GM23248 (cell line): ENCODE data around the gene ZFAND3. TPM values are rescaled to one million over a fixed set of nuclear protein-coding genes. Genes with fewer than 3 reads are reported as not detected.
A peak's percentile ranks its signal among the peaks of the same experiment; 100 is the strongest.
"Not testable (repeated sequence)": the region's sequence is repeated elsewhere in the genome, so short reads cannot be mapped to it uniquely, and the experiment has no call there.

Experiments used
- DNase-seq: peaks from one replicate; pipeline ENCODE4 v3.0.0-alpha.2; 2015
- H2AFZ ChIP-seq: fragments of 200-600 bp; sonication (generic); 2 replicates; pipeline ENCODE4 v1.6.1; 2016; ENCODE audit warnings: antibody characterized with exemption
- H3F3A ChIP-seq: fragments of 200-600 bp; sonication (generic); 2 replicates; pipeline ENCODE4 v1.6.1; 2016; ENCODE audit warnings: mild to moderate bottlenecking, antibody characterized with exemption, mixed run types; ENCODE audit not compliant: insufficient read depth
- H3K27ac ChIP-seq: fragments of 200-600 bp; sonication (generic); 2 replicates; pipeline ENCODE4 v1.5.1; 2016; ENCODE audit warnings: mild to moderate bottlenecking
- H3K27me3 ChIP-seq: fragments of 200-600 bp; sonication (generic); replicated peaks from 2 replicates; pipeline ENCODE4 v1.6.1; 2016; ENCODE audit warnings: mild to moderate bottlenecking; ENCODE audit not compliant: insufficient read depth
- H3K36me3 ChIP-seq: fragments of 200-600 bp; sonication (generic); 2 replicates; pipeline ENCODE4 v1.6.1; 2016; ENCODE audit warnings: low read depth, mild to moderate bottlenecking
- H3K4me1 ChIP-seq: fragments of 200-600 bp; sonication (generic); 2 replicates; pipeline ENCODE4 v1.6.1; 2016; ENCODE audit warnings: mild to moderate bottlenecking; ENCODE audit not compliant: insufficient read depth
- H3K4me2 ChIP-seq: fragments of 200-600 bp; sonication (generic); one replicate; pipeline ENCODE4 v1.6.1; 2016; ENCODE audit warnings: mild to moderate bottlenecking; ENCODE audit not compliant: unreplicated experiment
- H3K4me3 ChIP-seq: fragments of 200-600 bp; sonication (generic); 2 replicates; pipeline ENCODE4 v1.5.1; 2016; ENCODE audit warnings: mild to moderate bottlenecking
- H3K79me2 ChIP-seq: fragments of 200-600 bp; sonication (generic); 2 replicates; pipeline ENCODE4 v1.6.1; 2016; ENCODE audit warnings: mild to moderate bottlenecking; ENCODE audit not compliant: insufficient read depth
- H3K9ac ChIP-seq: fragments of 200-600 bp; sonication (generic); 2 replicates; pipeline ENCODE4 v1.6.1; 2016; ENCODE audit warnings: mild to moderate bottlenecking
- H3K9me2 ChIP-seq: fragments of 200-600 bp; sonication (generic); 2 replicates; pipeline ENCODE4 v1.6.1; 2016; ENCODE audit warnings: mixed run types, mild to moderate bottlenecking, moderate library complexity; ENCODE audit not compliant: insufficient read depth
- H3K9me3 ChIP-seq: fragments of 200-600 bp; sonication (generic); one replicate; pipeline ENCODE4 v1.6.1; 2017; ENCODE audit warnings: low read depth
- H4K20me1 ChIP-seq: fragments of 200-600 bp; sonication (generic); 2 replicates; pipeline ENCODE4 v1.6.0; 2016; ENCODE audit not compliant: insufficient read depth
- EZH2 ChIP-seq: fragments of 200-600 bp; sonication (generic); IDR thresholded peaks from 2 replicates; pipeline ENCODE4 v1.6.1; 2018; ENCODE audit warnings: antibody characterized with exemption, mild to moderate bottlenecking; ENCODE audit not compliant: insufficient read depth, poor library complexity, severe bottlenecking
- EZH2phosphoT487 ChIP-seq: fragments of 200-600 bp; sonication (generic); IDR thresholded peaks from 2 replicates; pipeline ENCODE4 v1.6.1; 2018; ENCODE audit warnings: antibody characterized with exemption, moderate library complexity, mild to moderate bottlenecking, low read depth; ENCODE audit not compliant: insufficient read depth
- WGBS, 2 experiments: methylation state at CpG; one replicate each; pipeline ENCODE4 v1.1.6; 2015 to 2017; ENCODE audit warnings: low lambda C conversion rate in 2 of 2, low coverage in 1 of 2; ENCODE audit errors: missing lambda C conversion rate in 2 of 2; 5-methylcytosine and 5-hydroxymethylcytosine counted together
- in situ Hi-C: fragments of 300-500 bp; cut with MboI; formaldehyde crosslinking; loops from 2 replicates; pipeline ENCODE4 v1.15.0; 2020
- polyA plus RNA-seq: library from polyadenylated mRNA; unstranded; fragments of >200 nt; fragmentation: Nextera tagmentation; extraction: Ambion mirVana; gene quantifications from 2 replicates; pipeline ENCODE4 v1.2.1, GENCODE V29; 2016
- total RNA-seq: library from RNA; depleted of rRNA; stranded (reverse); fragments of >200 nt; shearing (Covaris generic); gene quantifications from 2 replicates; pipeline ENCODE4 v1.2.3, GENCODE V29; 2014

Gene ZFAND3
- total and polyA plus RNA-seq, 2 experiments from 2014 or later, result 27.5 to 40.0 TPM

- H3F3A ChIP-seq, result peaks cover 5% of the 10 kb centered on the region; the same call in 1 of the 2 replicates
- H3K4me2 ChIP-seq, result no peak overlapping the region
- no peaks in the 10 kb centered on the region for H3K9me2 ChIP-seq
- H3K4me3 ChIP-seq, result no peak overlapping the region
- 71 to 73% methylated on average over 3 of the region's 3 CpGs for WGBS, 2 experiments
- H2AFZ ChIP-seq, result no peak overlapping the region
- H3K4me1 ChIP-seq, result no peaks in the 10 kb centered on the region
- no peak overlapping the region for H3K27ac ChIP-seq
- H4K20me1 ChIP-seq, result peaks cover 42% of the 10 kb centered on the region
- H3K27me3 ChIP-seq, result no peaks in the 10 kb centered on the region
- H3K79me2 ChIP-seq, result peaks cover 100% of the 10 kb centered on the region
- no peak for DNase-seq
- no peaks in the 10 kb centered on the region for H3K36me3 ChIP-seq
- H3K9ac ChIP-seq, result no peak overlapping the region
- no peaks in the 10 kb centered on the region for H3K9me3 ChIP-seq
- in situ Hi-C loops, result no loop called here
- TF ChIP-seq EZH2 (no peak), EZH2phosphoT487 (no peak)
Observed at GRCh38 chr6:37959061-37959460, 139.5 kb downstream of the ZFAND3 start.

- 97 to 100% methylated on average over 4 of the region's 4 CpGs for WGBS, 2 experiments
- H3K36me3 ChIP-seq, result no peaks in the 10 kb centered on the region
- no peaks in the 10 kb centered on the region for H3K9me2 ChIP-seq
- DNase-seq, result no peak
- H3K79me2 ChIP-seq, result peaks cover 100% of the 10 kb centered on the region
- H3K4me2 ChIP-seq, result no peak overlapping the region
- no peaks in the 10 kb centered on the region for H3K27me3 ChIP-seq
- peaks cover 48% of the 10 kb centered on the region for H4K20me1 ChIP-seq
- no peak overlapping the region for H3K4me3 ChIP-seq
- TF ChIP-seq EZH2phosphoT487 (no peak), EZH2 (no peak)
- no peak overlapping the region for H2AFZ ChIP-seq
- no peak overlapping the region for H3K9ac ChIP-seq
- peaks cover 8% of the 10 kb centered on the region; the same call in 1 of the 2 replicates for H3F3A ChIP-seq
- H3K27ac ChIP-seq, result no peak overlapping the region
- H3K4me1 ChIP-seq, result 0 out of 2 replicates have a peak, but pooled peaks cover 2% of the 10 kb centered on the region
- in situ Hi-C loops, result no loop called here
- no peaks in the 10 kb centered on the region for H3K9me3 ChIP-seq
Observed at GRCh38 chr6:37960139-37960935, 140.8 kb downstream of the ZFAND3 start.

GRCh38 chr6:37962481-37963080 is 143.1 kb downstream of the ZFAND3 start:
- Histone ChIP-seq H3K79me2 (peaks cover 100% of the 10 kb centered on the region), H3F3A (peaks cover 24% of the 10 kb centered on the region; the same call in 1 of the 2 replicates), H4K20me1 (peaks cover 44% of the 10 kb centered on the region), H3K4me1 (peaks cover 20% of the 10 kb centered on the region)
- H2AFZ ChIP-seq, in situ Hi-C loops, DNase-seq, H3K9me2 ChIP-seq, H3K27ac ChIP-seq, H3K9ac ChIP-seq, H3K9me3 ChIP-seq, H3K36me3 ChIP-seq, H3K27me3 ChIP-seq, H3K4me2 ChIP-seq, H3K4me3 ChIP-seq: not testable (repeated sequence)
- WGBS, 2 experiments, result 96 to 97% methylated on average over 17 of the region's 17 CpGs

GRCh38 chr6:37965964-37966676 is 146.6 kb downstream of the ZFAND3 start:
- H3K79me2 ChIP-seq, result peaks cover 100% of the 10 kb centered on the region
- no peak overlapping the region for H2AFZ ChIP-seq
- H4K20me1 ChIP-seq, result peaks cover 27% of the 10 kb centered on the region; the same call in 1 of the 2 replicates
- peak overlapping the region; percentile 42 for H3K27ac ChIP-seq
- no peak overlapping the region for H3K4me3 ChIP-seq
- no peak overlapping the region for H3K9ac ChIP-seq
- no peaks in the 10 kb centered on the region for H3K9me3 ChIP-seq
- 76 to 79% methylated on average over 3 of the region's 3 CpGs for WGBS, 2 experiments
- H3K36me3 ChIP-seq, result peaks cover 4% of the 10 kb centered on the region; the same call in 1 of the 2 replicates
- no peak for TF ChIP-seq EZH2phosphoT487
- no peak for TF ChIP-seq EZH2
- peaks cover 29% of the 10 kb centered on the region for H3F3A ChIP-seq
- H3K4me1 ChIP-seq, result peaks cover 20% of the 10 kb centered on the region
- H3K4me2 ChIP-seq, result no peak overlapping the region
- H3K9me2 ChIP-seq, result no peaks in the 10 kb centered on the region
- H3K27me3 ChIP-seq, result no peaks in the 10 kb centered on the region
- in situ Hi-C loops, result no loop called here
- DNase-seq, result peak; percentile 74
